CD4-positive, alpha-beta T cell (primary cell): ENCODE results near the gene GDF7. TPM values are rescaled to one million over a fixed set of nuclear protein-coding genes. Genes with fewer than 3 reads are reported as not detected.

Source experiments
- ATAC-seq: fragments of 200-7000 bp; cut with Tn5 transposase; one replicate; pipeline ENCODE4 v1.10.0; 2022; ENCODE audit warnings: mild to moderate bottlenecking; ENCODE audit not compliant: poor library complexity
- CTCF ChIA-PET: fragments of 350-600 bp; sonication (Branson Sonifier 250); formaldehyde crosslinking; loops from one replicate; lab custom pipeline; 2021; ENCODE audit warnings: antibody characterized with exemption, inconsistent platforms; lab: Charles Lee
- POLR2A ChIA-PET: fragments of 350-600 bp; sonication (Branson Sonifier 250); formaldehyde crosslinking; loops from one replicate; lab custom pipeline; 2021; ENCODE audit warnings: antibody characterized with exemption, inconsistent platforms; lab: Charles Lee
- DNase-seq, 14 experiments: peaks; one replicate each; pipeline ENCODE4 v3.0.0-alpha.2; 2013 to 2020; ENCODE audit warnings: mixed read lengths in 2 of 14
- H3K27ac ChIP-seq, 2 donors: one replicate each; pipeline versions ENCODE4 v1.5.1 to v1.7.0; 2013; ENCODE audit warnings: low read length in 2 of 2, low read depth in 1 of 2, mild to moderate bottlenecking in 1 of 2
- H3K27me3 ChIP-seq, 2 experiments: 1 replicate in 1 of 2; 2 replicates in 1 of 2; pipeline versions ENCODE4 v1.6.1 to v1.7.0; 2013; ENCODE audit warnings: low read length in 2 of 2, control low read depth in 1 of 2, mild to moderate bottlenecking in 1 of 2, moderate library complexity in 1 of 2; ENCODE audit not compliant: insufficient read depth in 2 of 2, control insufficient read depth in 1 of 2
- H3K36me3 ChIP-seq: one replicate; pipeline ENCODE4 v1.6.1; 2013; ENCODE audit warnings: low read length, control low read depth; ENCODE audit not compliant: insufficient read depth
- H3K4me1 ChIP-seq: one replicate; pipeline ENCODE4 v1.6.1; 2013; ENCODE audit warnings: low read length, control low read depth; ENCODE audit not compliant: insufficient read depth
- H3K4me3 ChIP-seq: one replicate; pipeline ENCODE4 v1.5.1; 2013; ENCODE audit warnings: mild to moderate bottlenecking, low read length, moderate library complexity
- H3K9me3 ChIP-seq, 2 experiments: 1 replicate in 1 of 2; 2 replicates in 1 of 2; pipeline versions ENCODE4 v1.6.1 to v1.7.0; 2013; ENCODE audit warnings: low read length in 2 of 2, mild to moderate bottlenecking in 2 of 2, control low read depth in 1 of 2, moderate library complexity in 1 of 2; ENCODE audit not compliant: control insufficient read depth in 1 of 2, insufficient read depth in 1 of 2
- H3K27ac Mint-ChIP-seq: one replicate; pipeline ENCODE4 v1.8.0; 2020; ENCODE audit warnings: mixed read lengths
- H3K27me3 Mint-ChIP-seq: one replicate; pipeline ENCODE4 v1.8.0; 2021; ENCODE audit warnings: mixed read lengths
- H3K36me3 Mint-ChIP-seq: one replicate; pipeline ENCODE4 v1.8.0; 2021; ENCODE audit warnings: low read depth, mixed read lengths
- H3K4me1 Mint-ChIP-seq: one replicate; pipeline ENCODE4 v1.8.0; 2021; ENCODE audit warnings: low read depth, mixed read lengths
- H3K4me3 Mint-ChIP-seq: one replicate; pipeline ENCODE4 v1.8.0; 2020; ENCODE audit warnings: mild to moderate bottlenecking, mixed read lengths
- H3K9me3 Mint-ChIP-seq: one replicate; pipeline ENCODE4 v1.8.0; 2020; ENCODE audit warnings: mixed read lengths
- CTCF ChIP-seq: fragments of 200-600 bp; IDR thresholded peaks from one replicate; pipeline ENCODE4 v1.8.0; 2022; ENCODE audit warnings: antibody characterized with exemption, mild to moderate bottlenecking
- intact Hi-C, 2 experiments: fragments of 100-400 bp; cut with DNase I in 1 of 2; cut with micrococcal nuclease in 1 of 2; formaldehyde crosslinking; loops; one replicate each; pipeline versions ENCODE4 v1.15.1 to v1.9.0; 2023 to 2025; cut with DNase I, micrococcal nuclease
- total RNA-seq, 174 experiments: library from RNA in 2 of 174; stranded (reverse) in 2 of 174; gene quantifications; one replicate each; pipeline ENCODE4 v1.2.3 and lab custom pipeline; 2021 to 2026

Gene GDF7
- total RNA-seq, 2 experiments from 2014 or later: 0.05 to 0.14 TPM

GRCh38 chr2:20693317-20693716, 26.4 kb downstream of the GDF7 start:
- ATAC-seq: no peak
- no peaks in the 10 kb centered on the region for H3K27me3 Mint-ChIP-seq
- H3K27ac ChIP-seq: no peak overlapping the region
- peaks cover 42% of the 10 kb centered on the region for H3K36me3 ChIP-seq
- CTCF ChIA-PET: no interaction called here
- POLR2A ChIA-PET: no interaction called here
- no peak overlapping the region for H3K4me3 ChIP-seq
- TF ChIP-seq CTCF: no peak
- no peaks in the 10 kb centered on the region for H3K27me3 ChIP-seq
- H3K4me1 Mint-ChIP-seq: no peaks in the 10 kb centered on the region
- peaks cover 69% of the 10 kb centered on the region for H3K36me3 Mint-ChIP-seq
- no peak overlapping the region for H3K4me3 Mint-ChIP-seq
- H3K27ac Mint-ChIP-seq: no peak overlapping the region
- no peaks in the 10 kb centered on the region for H3K4me1 ChIP-seq
- DNase-seq: no peak
- H3K9me3 Mint-ChIP-seq: no peaks in the 10 kb centered on the region
- intact Hi-C loops: no loop called here
- no peaks in the 10 kb centered on the region for H3K9me3 ChIP-seq

- intact Hi-C loops: no loop called here
- CTCF ChIA-PET: interaction anchor here (1.3 kb wide), 1 partner anchor 35 kb away, joined by 3 read pairs; no protein-coding TSS in a partner anchor
These were observed 29.4 kb downstream of the GDF7 start for GRCh38 chr2:20696366-20696765.

GRCh38 chr2:20697322-20697934, 30.5 kb downstream of the GDF7 start:
- no peaks in the 10 kb centered on the region for H3K4me1 Mint-ChIP-seq
- Histone ChIP-seq H3K9me3 (no peaks in the 10 kb centered on the region), H3K27ac (no peak overlapping the region), H3K36me3 (peaks cover 35% of the 10 kb centered on the region), H3K27me3 (no peaks in the 10 kb centered on the region), H3K4me1 (no peaks in the 10 kb centered on the region), H3K4me3 (no peak overlapping the region)
- no peak for TF ChIP-seq CTCF
- H3K27me3 Mint-ChIP-seq: no peaks in the 10 kb centered on the region
- POLR2A ChIA-PET: no interaction called here
- peaks cover 55% of the 10 kb centered on the region for H3K36me3 Mint-ChIP-seq
- no peak overlapping the region for H3K27ac Mint-ChIP-seq
- intact Hi-C loops: no loop called here
- no peak for ATAC-seq
- H3K9me3 Mint-ChIP-seq: no peaks in the 10 kb centered on the region
- CTCF ChIA-PET: no interaction called here
- no peak overlapping the region for H3K4me3 Mint-ChIP-seq
- no peak for DNase-seq

More at GRCh38 chr2:20696366-20696765, 29.4 kb downstream of the GDF7 start:
- Mint-ChIP-seq H3K27ac (no peak overlapping the region), H3K9me3 (no peaks in the 10 kb centered on the region), H3K27me3 (no peaks in the 10 kb centered on the region), H3K4me1 (no peaks in the 10 kb centered on the region), H3K36me3 (peaks cover 56% of the 10 kb centered on the region), H3K4me3 (no peak overlapping the region)
- no peak for TF ChIP-seq CTCF
- H3K9me3 ChIP-seq: no peaks in the 10 kb centered on the region
- peaks cover 35% of the 10 kb centered on the region for H3K36me3 ChIP-seq
- no peak for DNase-seq
- H3K27ac ChIP-seq: no peak overlapping the region
- H3K4me3 ChIP-seq: no peak overlapping the region
- no peaks in the 10 kb centered on the region for H3K27me3 ChIP-seq
- POLR2A ChIA-PET: interaction anchor here (0.8 kb wide), 1 partner anchor 23 kb away, joined by 3 read pairs; no protein-coding TSS in a partner anchor
- ATAC-seq: no peak
- H3K4me1 ChIP-seq: no peaks in the 10 kb centered on the region
